Activated naive CD4-positive, alpha-beta T cell treated with anti-CD3 and anti-CD28 coated beads for 36 hours (primary cell): ENCODE data around the gene FBXO45. TPM values are rescaled to one million over a fixed set of nuclear protein-coding genes. Genes with fewer than 3 reads are reported as not detected.
A peak's percentile ranks its signal among the peaks of the same experiment; 100 is the strongest.
"Not testable (repeated sequence)": the region's sequence is repeated elsewhere in the genome, so short reads cannot be mapped to it uniquely, and the experiment has no call there.

ENCODE experiments used
- CTCF ChIA-PET: fragments of 350-600 bp; sonication (Branson Sonifier 250); formaldehyde crosslinking; loops from one replicate; lab custom pipeline; 2021; ENCODE audit warnings: antibody characterized with exemption; lab: Charles Lee
- DNase-seq: peaks from one replicate; pipeline ENCODE4 v3.0.0-alpha.2; 2020
- H3K27ac Mint-ChIP-seq: one replicate; pipeline ENCODE4 v1.8.0; 2021; ENCODE audit warnings: mild to moderate bottlenecking, mixed read lengths
- H3K27me3 Mint-ChIP-seq: one replicate; pipeline ENCODE4 v1.8.0; 2021; ENCODE audit warnings: low read depth, mixed read lengths
- H3K36me3 Mint-ChIP-seq: one replicate; pipeline ENCODE4 v1.8.0; 2021; ENCODE audit warnings: low read depth, mixed read lengths
- H3K4me1 Mint-ChIP-seq: one replicate; pipeline ENCODE4 v1.8.0; 2021; ENCODE audit warnings: low read depth, mixed read lengths
- H3K4me3 Mint-ChIP-seq: one replicate; pipeline ENCODE4 v1.8.0; 2021; ENCODE audit warnings: mild to moderate bottlenecking, moderate library complexity, mixed read lengths
- H3K9me3 Mint-ChIP-seq: one replicate; pipeline ENCODE4 v1.8.0; 2021; ENCODE audit warnings: mixed read lengths
- intact Hi-C: fragments of 100-400 bp; cut with micrococcal nuclease; formaldehyde crosslinking; loops from one replicate; pipeline ENCODE4 v1.15.1; 2023
- total RNA-seq, 2 experiments: library from RNA; stranded (reverse); gene quantifications; one replicate each; pipeline ENCODE4 v1.2.3, GENCODE V29; 2021

Gene FBXO45
- total RNA-seq, 2 experiments from 2014 or later, result 11.8 to 12.8 TPM

GRCh38 chr3:196602673-196603072 lies 34.2 kb downstream of the FBXO45 start:
- intact Hi-C loops, result loop anchor here (10.0 kb wide), 1 partner anchor 232 kb away; no protein-coding TSS in a partner anchor
- no peak overlapping the region for H3K27ac Mint-ChIP-seq
- H3K36me3 Mint-ChIP-seq, result no peaks in the 10 kb centered on the region
- H3K4me1 Mint-ChIP-seq, result peaks cover 17% of the 10 kb centered on the region
- DNase-seq, result no peak
- no peaks in the 10 kb centered on the region for H3K27me3 Mint-ChIP-seq
- no peak overlapping the region for H3K4me3 Mint-ChIP-seq
- CTCF ChIA-PET, result interaction anchor here (0.7 to 1.2 kb wide), 2 partner anchors 21 to 177 kb away, joined by 3 read pairs; no protein-coding TSS in a partner anchor
- no peaks in the 10 kb centered on the region for H3K9me3 Mint-ChIP-seq

- intact Hi-C loops, result loop anchor here (2.0 to 10.0 kb wide), 4 partner anchors 35 to 231 kb away; partner anchors contain the start of genes FBXO45 and WDR53
- H3K36me3 Mint-ChIP-seq, result no peaks in the 10 kb centered on the region
- H3K27ac Mint-ChIP-seq, result no peak overlapping the region
- H3K27me3 Mint-ChIP-seq, result no peaks in the 10 kb centered on the region
- peaks cover 8% of the 10 kb centered on the region for H3K4me1 Mint-ChIP-seq
- no peak overlapping the region for H3K4me3 Mint-ChIP-seq
- CTCF ChIA-PET, result interaction anchor here (0.5 to 13.6 kb wide), 4 partner anchors 11 to 134 kb away, joined by 3 to 265 read pairs (median 6); no protein-coding TSS in a partner anchor
- H3K9me3 Mint-ChIP-seq, result peaks cover under 1% of the 10 kb centered on the region
- DNase-seq, result no peak
These were observed 35.2 kb downstream of the FBXO45 start for GRCh38 chr3:196603683-196604082.

GRCh38 chr3:196604548-196604947 lies 36.1 kb downstream of the FBXO45 start:
- Mint-ChIP-seq H3K9me3 (peaks cover 2% of the 10 kb centered on the region), H3K4me1 (peaks cover 11% of the 10 kb centered on the region), H3K27ac (no peak overlapping the region), H3K4me3 (peak overlapping the region; percentile 28), H3K27me3 (no peaks in the 10 kb centered on the region), H3K36me3 (no peaks in the 10 kb centered on the region)
- peak; percentile 87 for DNase-seq
- intact Hi-C loops, result loop anchor here (2.0 to 10.0 kb wide), 4 partner anchors 36 to 230 kb away; partner anchors contain the start of genes FBXO45 and WDR53
- CTCF ChIA-PET, result interaction anchor here (0.5 to 13.6 kb wide), 6 partner anchors 12 to 366 kb away, joined by 3 to 265 read pairs (median 4); no protein-coding TSS in a partner anchor

- Mint-ChIP-seq H3K27me3 (no peaks in the 10 kb centered on the region), H3K27ac (no peak overlapping the region), H3K9me3 (peaks cover 2% of the 10 kb centered on the region), H3K4me3 (no peak overlapping the region), H3K36me3 (no peaks in the 10 kb centered on the region), H3K4me1 (peaks cover 35% of the 10 kb centered on the region)
- DNase-seq, result no peak
- CTCF ChIA-PET, result interaction anchor here (0.6 to 13.6 kb wide), 17 partner anchors 14 to 329 kb away, joined by 3 to 265 read pairs (median 5); no protein-coding TSS in a partner anchor
- intact Hi-C loops, result loop anchor here (1.0 to 10.0 kb wide), 6 partner anchors 24 to 361 kb away; partner anchors contain the start of genes CEP19, NCBP2 and PIGX
These were observed 40.2 kb downstream of the FBXO45 start for GRCh38 chr3:196608693-196609092.

GRCh38 chr3:196609343-196609775 lies 40.9 kb downstream of the FBXO45 start:
- peaks cover 33% of the 10 kb centered on the region for H3K4me1 Mint-ChIP-seq
- intact Hi-C loops, result loop anchor here (1.0 to 10.0 kb wide), 6 partner anchors 23 to 360 kb away; partner anchors contain the start of genes CEP19, NCBP2 and PIGX
- no peaks in the 10 kb centered on the region for H3K27me3 Mint-ChIP-seq

GRCh38 chr3:196609805-196610515 lies 41.5 kb downstream of the FBXO45 start:
- CTCF ChIA-PET, result interaction anchor here (0.6 to 13.6 kb wide), 31 partner anchors 11 to 361 kb away, joined by 3 to 265 read pairs (median 5); partner anchors contain the start of gene PAK2
- Mint-ChIP-seq H3K9me3 (peaks cover 2% of the 10 kb centered on the region), H3K4me1 (peaks cover 29% of the 10 kb centered on the region), H3K4me3 (peak overlapping the region; percentile 35), H3K27me3 (no peaks in the 10 kb centered on the region), H3K36me3 (no peaks in the 10 kb centered on the region), H3K27ac (peak overlapping the region; percentile 21)
- intact Hi-C loops, result loop anchor here (1.0 to 10.0 kb wide), 6 partner anchors 22 to 359 kb away; partner anchors contain the start of genes CEP19, NCBP2 and PIGX
- DNase-seq, result no peak

More at GRCh38 chr3:196609343-196609775, 40.9 kb downstream of the FBXO45 start:
- CTCF ChIA-PET, result interaction anchor here (0.6 to 13.6 kb wide), 33 partner anchors 11 to 362 kb away, joined by 3 to 265 read pairs (median 5); partner anchors contain the start of gene PAK2
- Mint-ChIP-seq H3K9me3 (peaks cover 2% of the 10 kb centered on the region), H3K36me3 (no peaks in the 10 kb centered on the region), H3K27ac (peak overlapping the region; percentile 21), H3K4me3 (peak overlapping the region; percentile 35)
- peak; percentile 96 for DNase-seq

- Mint-ChIP-seq H3K36me3 (no peaks in the 10 kb centered on the region), H3K27me3 (no peaks in the 10 kb centered on the region), H3K4me1 (peaks cover 28% of the 10 kb centered on the region), H3K27ac (no peak overlapping the region), H3K9me3 (peaks cover 2% of the 10 kb centered on the region), H3K4me3 (peak overlapping the region; percentile 7)
- CTCF ChIA-PET, result interaction anchor here (0.7 to 13.6 kb wide), 5 partner anchors 11 to 344 kb away, joined by 3 to 265 read pairs (median 3); no protein-coding TSS in a partner anchor
- DNase-seq, result peak; percentile 29
- intact Hi-C loops, result no loop called here
These were observed 43.5 kb downstream of the FBXO45 start for GRCh38 chr3:196611761-196612483.

GRCh38 chr3:196615234-196615633 lies 46.8 kb downstream of the FBXO45 start:
- DNase-seq, H3K27me3 Mint-ChIP-seq, intact Hi-C loops, H3K4me3 Mint-ChIP-seq, H3K27ac Mint-ChIP-seq, H3K36me3 Mint-ChIP-seq, H3K9me3 Mint-ChIP-seq: not testable (repeated sequence)
- CTCF ChIA-PET, result interaction anchor here (13.6 kb wide), 1 partner anchor 74 kb away, joined by 265 read pairs; no protein-coding TSS in a partner anchor
- peaks cover 18% of the 10 kb centered on the region for H3K4me1 Mint-ChIP-seq

- intact Hi-C loops, result no loop called here
- H3K4me3 Mint-ChIP-seq, result no peak overlapping the region
These were observed 48.8 kb downstream of the FBXO45 start for GRCh38 chr3:196617256-196617655.

GRCh38 chr3:196619223-196619622 lies 50.8 kb downstream of the FBXO45 start:
- no peaks in the 10 kb centered on the region for H3K9me3 Mint-ChIP-seq
- intact Hi-C loops, result no loop called here
- H3K36me3 Mint-ChIP-seq, result no peaks in the 10 kb centered on the region
- no peak overlapping the region for H3K27ac Mint-ChIP-seq
- no peak for DNase-seq
- no peak overlapping the region for H3K4me3 Mint-ChIP-seq
- no peaks in the 10 kb centered on the region for H3K27me3 Mint-ChIP-seq
- H3K4me1 Mint-ChIP-seq, result peaks cover 3% of the 10 kb centered on the region
- CTCF ChIA-PET, result interaction anchor here (0.6 kb wide), 2 partner anchors 235 to 465 kb away, joined by 3 to 4 read pairs; no protein-coding TSS in a partner anchor

More at GRCh38 chr3:196617256-196617655, 48.8 kb downstream of the FBXO45 start:
- Mint-ChIP-seq H3K4me1 (peaks cover 6% of the 10 kb centered on the region), H3K36me3 (no peaks in the 10 kb centered on the region), H3K9me3 (no peaks in the 10 kb centered on the region), H3K27ac (no peak overlapping the region), H3K27me3 (no peaks in the 10 kb centered on the region)
- DNase-seq, result no peak
- CTCF ChIA-PET, result interaction anchor here (0.7 kb wide), 1 partner anchor 16 kb away, joined by 3 read pairs; no protein-coding TSS in a partner anchor

GRCh38 chr3:196619627-196620026 lies 51.2 kb downstream of the FBXO45 start:
- DNase-seq, H3K9me3 Mint-ChIP-seq, intact Hi-C loops, H3K4me1 Mint-ChIP-seq, H3K27me3 Mint-ChIP-seq, H3K4me3 Mint-ChIP-seq, H3K36me3 Mint-ChIP-seq, H3K27ac Mint-ChIP-seq: not testable (repeated sequence)
- CTCF ChIA-PET, result interaction anchor here (0.6 to 1.9 kb wide), 2 partner anchors 10 to 235 kb away, joined by 3 to 8 read pairs; no protein-coding TSS in a partner anchor
